Astrocyte of the spinal cord (primary cell): Measurements from ENCODE around the gene CYTH1.
"Not testable (repeated sequence)": the region's sequence is repeated elsewhere in the genome, so short reads cannot be mapped to it uniquely, and the experiment has no call there.

ENCODE experiments used
- DNase-seq: peaks from one replicate; pipeline ENCODE4 v3.0.0; 2011; ENCODE audit warnings: low read depth, low spot score
- H3K4me3 ChIP-seq: 2 replicates; pipeline ENCODE4 v1.5.1; 2011; ENCODE audit warnings: low read depth, mild to moderate bottlenecking, low read length, moderate library complexity
- CTCF ChIP-seq: IDR thresholded peaks from 2 replicates; pipeline ENCODE4 v1.5.1; 2012; ENCODE audit warnings: low read depth, mild to moderate bottlenecking, low read length, inconsistent platforms
- in situ Hi-C: cut with HindIII; loops from 2 replicates; pipeline ENCODE4 v1.10.0; 2017; ENCODE audit warnings: low sequenced_read_pairs

The CYTH1 gene

GRCh38 chr17:78674156-78674555 is 107.9 kb downstream of the CYTH1 start:
- H3K4me3 ChIP-seq, result no peak overlapping the region
- in situ Hi-C loops, result no loop called here

GRCh38 chr17:78673395-78673794 is 108.7 kb downstream of the CYTH1 start:
- no peak for DNase-seq
- in situ Hi-C loops, result no loop called here
- H3K4me3 ChIP-seq, result no peak overlapping the region
- TF ChIP-seq CTCF, result no peak

More at GRCh38 chr17:78674156-78674555, 107.9 kb downstream of the CYTH1 start:
- DNase-seq, result no peak
- TF ChIP-seq CTCF, result no peak

GRCh38 chr17:78672871-78673371 is 109.2 kb downstream of the CYTH1 start:
- H3K4me3 ChIP-seq, result no peak overlapping the region
- DNase-seq, result peak; percentile 15
- in situ Hi-C loops, result no loop called here
- no peak for TF ChIP-seq CTCF

GRCh38 chr17:78672005-78672404 is 110.1 kb downstream of the CYTH1 start:
- TF ChIP-seq CTCF, result no peak
- in situ Hi-C loops, result no loop called here
- peak; percentile 50 for DNase-seq
- H3K4me3 ChIP-seq, result no peak overlapping the region

GRCh38 chr17:78671726-78672001 is 110.4 kb downstream of the CYTH1 start:
- H3K4me3 ChIP-seq, DNase-seq, in situ Hi-C loops: not testable (repeated sequence)

GRCh38 chr17:78670850-78671725 is 111.0 kb downstream of the CYTH1 start:
- no peak for TF ChIP-seq CTCF
- DNase-seq, result no peak
- H3K4me3 ChIP-seq, result no peak overlapping the region
- in situ Hi-C loops, result no loop called here

GRCh38 chr17:78669975-78670518 is 112.0 kb downstream of the CYTH1 start:
- no peak overlapping the region for H3K4me3 ChIP-seq
- DNase-seq, result no peak
- in situ Hi-C loops, result no loop called here
- no peak for TF ChIP-seq CTCF
